Measurements from ENCODE around the gene C17orf113. TPM values are rescaled to one million over a fixed set of nuclear protein-coding genes. Genes with fewer than 3 reads are reported as not detected.

The C17orf113 gene
- total RNA-seq, 6 experiments from 2014 or later: 0.07 to 0.10 (median 0.08) TPM; not detected in 2

DNA sequence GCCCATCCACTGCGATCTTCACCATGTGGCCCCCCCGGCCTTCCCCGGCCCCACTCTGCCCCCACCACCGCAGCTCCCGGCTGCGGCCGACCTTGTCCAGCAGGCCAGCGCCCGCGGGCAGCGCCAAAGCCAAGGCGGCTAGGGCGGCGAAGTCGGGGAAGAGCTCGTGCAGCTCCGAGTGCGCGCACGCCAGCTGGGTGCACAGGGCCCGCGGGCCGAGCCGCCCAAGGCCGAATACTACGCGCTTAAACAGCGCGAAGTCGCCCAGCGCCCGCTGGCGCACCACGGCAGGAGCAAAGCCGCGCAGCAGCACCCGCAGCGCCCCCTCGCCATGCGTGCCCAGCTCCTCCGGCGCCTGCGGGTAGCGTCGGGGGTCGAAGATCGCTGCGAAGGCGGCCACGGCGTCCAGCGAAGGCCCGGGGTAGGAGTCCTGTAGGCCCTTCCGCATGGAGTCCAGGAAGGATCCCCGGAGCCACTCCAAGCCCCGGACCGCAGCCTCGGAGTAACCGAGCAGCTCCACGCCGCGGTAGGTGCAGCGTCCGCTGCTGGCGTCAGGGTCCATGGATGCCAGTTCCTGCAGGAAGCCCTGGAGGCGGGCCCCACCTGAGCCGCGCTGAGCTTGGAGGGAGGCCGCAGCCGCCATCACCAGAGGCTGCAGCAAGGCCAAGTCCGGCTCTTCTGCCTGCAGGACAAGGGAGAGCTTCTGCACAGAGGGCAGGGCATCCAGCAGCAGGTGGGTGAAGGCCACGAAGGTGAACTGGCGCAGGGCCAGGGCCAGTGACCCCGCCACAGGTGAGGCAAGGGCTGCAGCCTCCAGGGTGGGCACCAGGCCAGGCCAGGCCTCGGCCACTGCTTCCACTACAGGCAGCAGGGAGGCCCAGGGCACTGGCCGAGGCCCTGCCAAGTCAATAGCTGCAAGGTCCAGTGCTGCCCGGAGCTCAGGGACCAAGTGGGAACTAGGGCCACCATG lies 10.3 kb downstream of the C17orf113 start:
- no peak overlapping the region for H3K4me3 Mint-ChIP-seq
- no peak for DNase-seq
- H3K9me3 Mint-ChIP-seq: no peaks in the 10 kb centered on the region
- TF ChIP-seq CTCF (IDR thresholded peaks at IDR 0.05): no peak
- H3K4me1 Mint-ChIP-seq (ENCODE audit: low read depth): no peaks in the 10 kb centered on the region
- peaks cover 22% of the 10 kb centered on the region for H3K27me3 Mint-ChIP-seq (ENCODE audit: insufficient read depth)
- no peak overlapping the region for H3K27ac Mint-ChIP-seq
- H3K36me3 Mint-ChIP-seq (ENCODE audit: low read depth): no peaks in the 10 kb centered on the region

GRCh38 chr17:42038221-42038973 lies 12.0 kb downstream of the C17orf113 start:
- Mint-ChIP-seq H3K9me3 (no peaks in the 10 kb centered on the region), H3K4me3 (no peak overlapping the region), H3K27ac (no peak overlapping the region), H3K27me3 (ENCODE audit: insufficient read depth) (peaks cover 31% of the 10 kb centered on the region), H3K4me1 (ENCODE audit: low read depth) (no peaks in the 10 kb centered on the region), H3K36me3 (ENCODE audit: low read depth) (no peaks in the 10 kb centered on the region)
- no peak for TF ChIP-seq CTCF (IDR thresholded peaks at IDR 0.05)
- no peak for DNase-seq

DNA sequence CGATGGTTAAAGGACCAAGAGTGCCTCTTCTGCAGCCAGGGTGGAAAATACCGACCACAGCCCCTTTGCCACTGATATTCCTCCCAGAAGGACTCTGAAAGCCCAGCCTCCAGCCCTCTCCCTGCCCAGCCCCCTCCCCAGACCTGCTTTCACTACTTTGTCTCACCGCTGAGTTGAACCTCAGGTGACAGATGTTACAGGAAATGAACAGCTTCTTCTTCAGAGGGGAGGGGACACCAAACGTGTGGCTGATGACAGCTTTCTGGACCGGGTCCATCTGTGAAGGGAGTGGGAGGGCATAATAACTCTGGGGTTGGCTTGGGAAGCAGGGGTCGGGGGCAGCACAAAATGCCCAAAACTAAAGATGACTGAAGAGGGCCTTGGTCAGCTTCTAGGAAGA lies 16.3 kb downstream of the C17orf113 start:
- H3K27ac Mint-ChIP-seq: no peak overlapping the region
- no peaks in the 10 kb centered on the region for H3K9me3 Mint-ChIP-seq
- no peak overlapping the region for H3K4me3 Mint-ChIP-seq
- H3K4me1 Mint-ChIP-seq (ENCODE audit: low read depth): no peaks in the 10 kb centered on the region
- no peaks in the 10 kb centered on the region for H3K36me3 Mint-ChIP-seq (ENCODE audit: low read depth)
- TF ChIP-seq CTCF (IDR thresholded peaks at IDR 0.05): no peak
- no peak for DNase-seq
- H3K27me3 Mint-ChIP-seq (ENCODE audit: insufficient read depth): peaks cover 38% of the 10 kb centered on the region

- TF ChIP-seq CTCF (IDR thresholded peaks at IDR 0.05): no peak
- no peaks in the 10 kb centered on the region for H3K9me3 Mint-ChIP-seq
- H3K36me3 Mint-ChIP-seq (ENCODE audit: low read depth): no peaks in the 10 kb centered on the region
- H3K4me1 Mint-ChIP-seq (ENCODE audit: low read depth): peaks cover 2% of the 10 kb centered on the region; the same call in 1 of the 2 replicates
- H3K27ac Mint-ChIP-seq: no peak overlapping the region
- peaks cover 29% of the 10 kb centered on the region for H3K27me3 Mint-ChIP-seq (ENCODE audit: insufficient read depth)
- DNase-seq: no peak
- H3K4me3 Mint-ChIP-seq: no peak overlapping the region
Measured at GRCh38 chr17:42031584-42031983, 18.8 kb downstream of the C17orf113 start.

GRCh38 chr17:42028791-42029127 lies 21.6 kb downstream of the C17orf113 start:
- 0 out of 2 replicates have a peak, but pooled peaks have one; percentile 4 for TF ChIP-seq CTCF (IDR thresholded peaks at IDR 0.05)
- Mint-ChIP-seq H3K4me3 (no peak overlapping the region), H3K4me1 (ENCODE audit: low read depth) (peaks cover 30% of the 10 kb centered on the region), H3K9me3 (no peaks in the 10 kb centered on the region), H3K27me3 (ENCODE audit: insufficient read depth) (peaks cover 21% of the 10 kb centered on the region), H3K27ac (no peak overlapping the region), H3K36me3 (ENCODE audit: low read depth) (peaks cover 6% of the 10 kb centered on the region; the same call in 1 of the 2 replicates)
- DNase-seq: no peak

Data from HFFc6 (cell line).